Measurements from ENCODE around the gene MS4A15. TPM values are rescaled to one million over a fixed set of nuclear protein-coding genes. Genes with fewer than 3 reads are reported as not detected.

The MS4A15 gene
- total and polyA plus RNA-seq, 9 of the 15 experiments (the other 6 are each of a cell fraction or from before 2014, with no cell fraction given) = not detected

DNA sequence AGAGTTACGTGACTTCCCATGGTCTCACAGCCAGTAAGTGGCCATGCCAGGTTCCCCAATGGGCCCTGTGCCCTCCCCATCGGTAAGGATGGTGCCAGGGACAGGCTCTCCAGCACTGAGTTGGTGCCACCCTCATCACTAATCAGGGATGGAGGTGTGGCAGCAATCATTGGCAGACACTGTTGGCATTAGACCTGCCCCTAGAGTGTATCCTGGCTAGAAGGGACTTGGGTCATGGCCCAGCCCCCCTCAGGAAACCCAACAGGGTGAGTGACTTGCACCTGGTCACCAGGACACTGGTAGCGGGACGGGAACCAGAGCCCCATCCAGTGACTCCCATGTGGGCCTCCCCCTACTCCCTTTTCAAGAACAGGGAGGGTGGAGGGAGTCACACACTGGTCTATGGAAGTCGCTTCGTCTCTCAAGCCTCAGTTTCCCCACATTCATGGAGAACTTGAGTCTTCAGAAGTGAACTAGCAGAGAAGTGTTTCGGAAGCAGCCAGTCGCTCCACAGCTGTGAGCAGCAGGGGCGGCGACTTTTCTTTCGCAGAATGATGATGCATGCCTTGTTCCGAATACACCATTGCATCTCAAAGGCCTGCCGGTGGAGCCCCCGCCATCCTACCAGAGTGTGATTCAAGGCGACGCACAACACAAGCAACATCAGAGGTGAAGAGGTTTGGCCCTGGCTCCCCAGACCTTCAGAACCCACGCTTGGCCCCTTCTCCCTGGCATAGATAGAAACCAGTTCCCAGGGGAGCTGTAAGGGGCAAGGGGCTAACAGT, 41.4 kb downstream of the MS4A15 start:
- Histone ChIP-seq H3K4me2 (ENCODE audit: insufficient read depth, low read length) (no peak overlapping the region), H2AFZ (ENCODE audit: low read depth, low read length) (no peak overlapping the region), H3K27ac (ENCODE audit: extremely low read depth, low read depth, low read length) (no peak overlapping the region), H3K4me3 (no peak overlapping the region), H3K9me1 (ENCODE audit: control insufficient read depth, insufficient read depth, low read length) (no peaks in the 10 kb centered on the region), H3K36me3 (ENCODE audit: control insufficient read depth, insufficient read depth, low read length) (no peaks in the 10 kb centered on the region), H3K9me3 (replicated peaks; ENCODE audit: control insufficient read depth, insufficient read depth, low read depth, low read length) (no peaks in the 10 kb centered on the region), H4K20me1 (replicated peaks; ENCODE audit: control insufficient read depth, insufficient read depth, low read length) (0 out of 2 replicates have a peak, but pooled peaks cover 3% of the 10 kb centered on the region), H3K27me3 (ENCODE audit: control insufficient read depth in 2 of 2, insufficient read depth in 2 of 2, low read length in 2 of 2) (peaks cover 19 to 66% of the 10 kb centered on the region in 2 experiments), H3K4me1 (replicated peaks in 1 of 2; ENCODE audit: control insufficient read depth in 2 of 2, insufficient read depth in 2 of 2, low read length in 2 of 2) (no peaks in the 10 kb centered on the region), H3K79me2 (ENCODE audit: control insufficient read depth, insufficient read depth, low read length) (no peaks in the 10 kb centered on the region), H3K9ac (ENCODE audit: insufficient read depth in 1 of 2, low read depth in 2 of 2, low read length in 2 of 2) (no peak overlapping the region)
- intact Hi-C loops (cut with micrococcal nuclease) (no loop called here), in situ Hi-C loops (cut with MboI) (no loop called here)
- no peak for DNase-seq (ENCODE audit: extremely low read depth in 1 of 4, low spot score in 3 of 4)
- BruUV-seq (replicated peaks) = no TSS peak
- WGBS (ENCODE audit: insufficient coverage, low coverage, missing lambda C conversion rate) = 3% methylated on average over 17 of the region's 17 CpGs
- POLR2A ChIA-PET = no interaction called here
- CTCF ChIA-PET (ENCODE audit: low intra/inter-chr PET ratio) = no interaction called here
- no peak for FAIRE-seq
- no peak for ATAC-seq
- TF ChIP-seq ZNF175 (CRISPR knock-in tag; IDR thresholded peaks at IDR 0.05; ENCODE audit: low read depth) = no peak
- no peak for TF ChIP-seq FUS (optimal IDR thresholded peaks at IDR 0.05; ENCODE audit: low read depth, low read length)
- TF ChIP-seq ZFP36 (IDR thresholded peaks at IDR 0.05; ENCODE audit: low read depth, low read length, partially characterized antibody) = no peak
- no peak for TF ChIP-seq RBM39 (optimal IDR thresholded peaks at IDR 0.05; ENCODE audit: low read depth, low read length)
- no peak for TF ChIP-seq SMAD3 (CRISPR knock-in tag; conservative IDR thresholded peaks at IDR 0.05)
- no peak for TF ChIP-seq MXI1 (IDR thresholded peaks at IDR 0.05; ENCODE audit: low read depth, low read length)
- TF ChIP-seq, protein P1, sequence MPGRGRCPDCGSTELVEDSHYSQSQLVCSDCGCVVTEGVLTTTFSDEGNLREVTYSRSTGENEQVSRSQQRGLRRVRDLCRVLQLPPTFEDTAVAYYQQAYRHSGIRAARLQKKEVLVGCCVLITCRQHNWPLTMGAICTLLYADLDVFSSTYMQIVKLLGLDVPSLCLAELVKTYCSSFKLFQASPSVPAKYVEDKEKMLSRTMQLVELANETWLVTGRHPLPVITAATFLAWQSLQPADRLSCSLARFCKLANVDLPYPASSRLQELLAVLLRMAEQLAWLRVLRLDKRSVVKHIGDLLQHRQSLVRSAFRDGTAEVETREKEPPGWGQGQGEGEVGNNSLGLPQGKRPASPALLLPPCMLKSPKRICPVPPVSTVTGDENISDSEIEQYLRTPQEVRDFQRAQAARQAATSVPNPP (IDR thresholded peaks at IDR 0.05; ENCODE audit: borderline replicate concordance, insufficient read depth, insufficient read length) = no peak
- no peak for TF ChIP-seq ZZZ3 (IDR thresholded peaks at IDR 0.05)
- TF ChIP-seq, protein P2, sequence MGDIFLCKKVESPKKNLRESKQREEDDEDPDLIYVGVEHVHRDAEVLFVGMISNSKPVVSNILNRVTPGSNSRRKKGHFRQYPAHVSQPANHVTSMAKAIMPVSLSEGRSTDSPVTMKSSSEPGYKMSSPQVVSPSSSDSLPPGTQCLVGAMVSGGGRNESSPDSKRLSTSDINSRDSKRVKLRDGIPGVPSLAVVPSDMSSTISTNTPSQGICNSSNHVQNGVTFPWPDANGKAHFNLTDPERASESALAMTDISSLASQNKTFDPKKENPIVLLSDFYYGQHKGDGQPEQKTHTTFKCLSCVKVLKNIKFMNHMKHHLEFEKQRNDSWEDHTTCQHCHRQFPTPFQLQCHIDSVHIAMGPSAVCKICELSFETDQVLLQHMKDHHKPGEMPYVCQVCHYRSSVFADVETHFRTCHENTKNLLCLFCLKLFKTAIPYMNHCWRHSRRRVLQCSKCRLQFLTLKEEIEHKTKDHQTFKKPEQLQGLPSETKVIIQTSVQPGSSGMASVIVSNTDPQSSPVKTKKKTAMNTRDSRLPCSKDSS (IDR thresholded peaks at IDR 0.05; ENCODE audit: low read depth, partially characterized antibody) = no peak
- TF ChIP-seq KDM5B (IDR thresholded peaks at IDR 0.05; ENCODE audit: insufficient replicate concordance, low read depth, low read length) = no peak
- TF ChIP-seq PHF20 (IDR thresholded peaks at IDR 0.05; ENCODE audit: partially characterized antibody) = no peak
- TF ChIP-seq, protein P3, sequence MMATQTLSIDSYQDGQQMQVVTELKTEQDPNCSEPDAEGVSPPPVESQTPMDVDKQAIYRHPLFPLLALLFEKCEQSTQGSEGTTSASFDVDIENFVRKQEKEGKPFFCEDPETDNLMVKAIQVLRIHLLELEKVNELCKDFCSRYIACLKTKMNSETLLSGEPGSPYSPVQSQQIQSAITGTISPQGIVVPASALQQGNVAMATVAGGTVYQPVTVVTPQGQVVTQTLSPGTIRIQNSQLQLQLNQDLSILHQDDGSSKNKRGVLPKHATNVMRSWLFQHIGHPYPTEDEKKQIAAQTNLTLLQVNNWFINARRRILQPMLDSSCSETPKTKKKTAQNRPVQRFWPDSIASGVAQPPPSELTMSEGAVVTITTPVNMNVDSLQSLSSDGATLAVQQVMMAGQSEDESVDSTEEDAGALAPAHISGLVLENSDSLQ (IDR thresholded peaks at IDR 0.05) = no peak
- TF ChIP-seq, protein P4, sequence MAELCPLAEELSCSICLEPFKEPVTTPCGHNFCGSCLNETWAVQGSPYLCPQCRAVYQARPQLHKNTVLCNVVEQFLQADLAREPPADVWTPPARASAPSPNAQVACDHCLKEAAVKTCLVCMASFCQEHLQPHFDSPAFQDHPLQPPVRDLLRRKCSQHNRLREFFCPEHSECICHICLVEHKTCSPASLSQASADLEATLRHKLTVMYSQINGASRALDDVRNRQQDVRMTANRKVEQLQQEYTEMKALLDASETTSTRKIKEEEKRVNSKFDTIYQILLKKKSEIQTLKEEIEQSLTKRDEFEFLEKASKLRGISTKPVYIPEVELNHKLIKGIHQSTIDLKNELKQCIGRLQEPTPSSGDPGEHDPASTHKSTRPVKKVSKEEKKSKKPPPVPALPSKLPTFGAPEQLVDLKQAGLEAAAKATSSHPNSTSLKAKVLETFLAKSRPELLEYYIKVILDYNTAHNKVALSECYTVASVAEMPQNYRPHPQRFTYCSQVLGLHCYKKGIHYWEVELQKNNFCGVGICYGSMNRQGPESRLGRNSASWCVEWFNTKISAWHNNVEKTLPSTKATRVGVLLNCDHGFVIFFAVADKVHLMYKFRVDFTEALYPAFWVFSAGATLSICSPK (IDR thresholded peaks at IDR 0.05; ENCODE audit: borderline replicate concordance) = no peak
- no peak for TF ChIP-seq TBL1XR1 (IDR thresholded peaks at IDR 0.05; ENCODE audit: low read length in 2 of 2)
- no peak for TF ChIP-seq DPF2 (IDR thresholded peaks at IDR 0.05)
- no peak for TF ChIP-seq JUN (IDR thresholded peaks at IDR 0.05; ENCODE audit: borderline replicate concordance, low read depth, low read length)
- TF ChIP-seq JUN (CRISPR knock-in tag; IDR thresholded peaks at IDR 0.05; ENCODE audit: borderline replicate concordance) = no peak

All from K562 (cell line).